Stomach (tissue), 9 donors: ENCODE results near the gene HELZ. TPM values are rescaled to one million over a fixed set of nuclear protein-coding genes. Genes with fewer than 3 reads are reported as not detected.

Experiments used
- DNase-seq, 2 donors: peaks; one replicate each; pipeline versions ENCODE4 v3.0.0 to v3.0.0-alpha.2; 2013 to 2019
- H3K27ac ChIP-seq, 5 donors: fragments of 200-600 bp in 4 of 5; sonication (generic) in 4 of 5; one replicate each; pipeline ENCODE4 v1.5.1; 2013 to 2019; ENCODE audit warnings: mild to moderate bottlenecking in 1 of 5, moderate library complexity in 1 of 5
- H3K27me3 ChIP-seq, 3 donors: fragments of 200-600 bp; sonication (generic); one replicate each; pipeline ENCODE4 v1.5.1; 2017 to 2019; ENCODE audit warnings: mixed run types in 1 of 3
- H3K36me3 ChIP-seq, 4 donors: fragments of 200-600 bp; sonication (generic); 1 replicate in 3 of 4; 2 replicates in 1 of 4; pipeline ENCODE4 v1.5.1; 2016 to 2019
- H3K4me1 ChIP-seq, 4 donors: fragments of 200-600 bp; sonication (generic); one replicate each; pipeline ENCODE4 v1.5.1; 2016 to 2019
- H3K4me3 ChIP-seq, 4 donors: fragments of 200-600 bp; sonication (generic) in 3 of 4; one replicate each; pipeline ENCODE4 v1.5.1; 2016 to 2019; ENCODE audit warnings: mild to moderate bottlenecking in 1 of 4
- H3K9me3 ChIP-seq, 4 donors: fragments of 200-600 bp; sonication (generic); one replicate each; pipeline ENCODE4 v1.5.1; 2016 to 2019
- CTCF ChIP-seq, 7 experiments: fragments of 450-650 bp in 4 of 7; fragments of 200-600 bp in 3 of 7; sonication (generic) in 3 of 7; IDR thresholded peaks; one replicate each; pipeline ENCODE4 v1.5.1; 2016 to 2019; ENCODE audit warnings: antibody characterized with exemption in 7 of 7, control low read depth in 2 of 7, mild to moderate bottlenecking in 1 of 7
- EP300 ChIP-seq: sonication (generic); formaldehyde crosslinking; IDR thresholded peaks from one replicate; pipeline ENCODE4 v1.6.1; 2017; ENCODE audit warnings: antibody characterized with exemption
- POLR2A ChIP-seq, 4 donors: fragments of 450-650 bp; IDR thresholded peaks; one replicate each; pipeline ENCODE4 v1.6.1; 2016; ENCODE audit warnings: antibody characterized with exemption in 4 of 4, control low read depth in 2 of 4, mild to moderate bottlenecking in 1 of 4, moderate library complexity in 1 of 4
- POLR2AphosphoS5 ChIP-seq, 3 donors: sonication (generic); formaldehyde crosslinking; IDR thresholded peaks; one replicate each; pipeline ENCODE4 v1.6.1; 2016; ENCODE audit warnings: antibody characterized with exemption in 3 of 3
- WGBS, 5 donors: extraction: QIAGEN DNeasy Blood & Tissue Kit in 3 of 5; methylation state at CpG; one replicate each; pipeline versions ENCODE4 v1.1.5 to v1.1.7; 2013 to 2018; 5-methylcytosine and 5-hydroxymethylcytosine counted together
- intact Hi-C: fragments of 100-400 bp; cut with DNase I; formaldehyde crosslinking; loops from one replicate; pipeline ENCODE4 v1.15.1; 2023; ENCODE audit warnings: low total_unique reads
- polyA plus RNA-seq, 3 donors: library from polyadenylated mRNA; stranded (reverse); fragments of 200-250 nt; gene quantifications; one replicate each; pipeline ENCODE4 v1.2.3, GENCODE V29; 2013
- total RNA-seq, 5 donors: library from RNA; depleted of rRNA; stranded (reverse); fragments of >200 nt; gene quantifications; one replicate each; pipeline versions ENCODE4 v1.1.0 to v1.2.3, GENCODE V29; 2014 to 2016
- donor health status: healthy with polysubstance abuse.
- donor health status: Bipolar disorder and iron deficiency.
- donor health status: healthy.

The HELZ gene
- total and polyA plus RNA-seq, 8 donors = 2.1 to 218 (median 40.4) TPM

DNA sequence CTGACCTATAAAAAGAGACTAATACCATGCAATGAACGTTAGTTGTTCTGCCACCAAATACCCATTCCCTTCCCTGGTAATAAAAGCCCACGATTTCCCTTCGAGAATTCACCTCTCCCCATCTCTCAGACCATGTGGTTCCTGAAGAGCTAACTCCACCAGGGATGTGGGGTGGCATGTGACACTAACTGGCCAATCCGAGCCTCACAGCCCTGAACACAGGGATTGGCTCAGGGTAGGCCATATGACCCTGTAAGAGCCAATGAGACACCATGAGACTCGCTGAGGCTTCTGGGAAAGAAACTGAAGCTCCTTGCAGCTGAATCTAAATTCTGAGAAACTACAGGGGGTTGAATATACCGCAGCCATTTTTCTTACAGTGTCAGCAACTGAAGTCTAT lies 21.1 kb downstream of the HELZ start:
- intact Hi-C loops = no loop called here
- Histone ChIP-seq H3K9me3 (no peaks in the 10 kb centered on the region), H3K27me3 (no peaks in the 10 kb centered on the region), H3K36me3 (peaks cover 0 to 9% (median 7%) of the 10 kb centered on the region in 4 donors), H3K4me3 (no peak overlapping the region), H3K27ac (no peak overlapping the region), H3K4me1 (peaks cover 6 to 75% (median 28%) of the 10 kb centered on the region in 4 donors)
- 91 to 95% (median 92%) methylated on average over 6 of the region's 6 CpGs for WGBS, 5 donors
- DNase-seq = no peak
- TF ChIP-seq EP300 = no peak
- no peak for TF ChIP-seq POLR2AphosphoS5 (IDR thresholded peaks at IDR 0.05)
- no peak for TF ChIP-seq POLR2A (IDR thresholded peaks at IDR 0.05)
- TF ChIP-seq CTCF (IDR thresholded peaks at IDR 0.05) = no peak

GRCh38 chr17:67221062-67221998 lies 23.7 kb downstream of the HELZ start:
- peak in 1 of 2 donors; percentile 82 for DNase-seq
- intact Hi-C loops = no loop called here
- TF ChIP-seq POLR2AphosphoS5 (IDR thresholded peaks at IDR 0.05) (peak in 1 of 3 donors; percentile 18), CTCF (IDR thresholded peaks at IDR 0.05) (peak in 3 of 7 experiments; percentile 19 to 24 (median 21)), EP300 (no peak), POLR2A (IDR thresholded peaks at IDR 0.05) (no peak)
- no peak overlapping the region for H3K4me3 ChIP-seq
- no peaks in the 10 kb centered on the region for H3K27me3 ChIP-seq
- peaks cover 0 to 30% (median 28%) of the 10 kb centered on the region in 4 donors for H3K36me3 ChIP-seq
- H3K27ac ChIP-seq = no peak overlapping the region
- peaks cover 4 to 74% (median 35%) of the 10 kb centered on the region in 4 donors for H3K4me1 ChIP-seq
- WGBS, 5 donors = 76 to 87% (median 80%) methylated on average over 5 of the region's 5 CpGs
- no peaks in the 10 kb centered on the region for H3K9me3 ChIP-seq

- intact Hi-C loops = no loop called here
- Histone ChIP-seq H3K27ac (no peak overlapping the region), H3K4me1 (peaks cover 10 to 84% (median 49%) of the 10 kb centered on the region in 4 donors), H3K27me3 (no peaks in the 10 kb centered on the region), H3K36me3 (peaks cover 0 to 45% (median 42%) of the 10 kb centered on the region in 4 donors), H3K4me3 (no peak overlapping the region), H3K9me3 (no peaks in the 10 kb centered on the region)
- no peak for DNase-seq
- TF ChIP-seq CTCF (IDR thresholded peaks at IDR 0.05) (no peak), EP300 (no peak), POLR2AphosphoS5 (IDR thresholded peaks at IDR 0.05) (no peak), POLR2A (IDR thresholded peaks at IDR 0.05) (no peak)
- WGBS, 5 donors = 86 to 97% (median 96%) methylated on average over 4 of the region's 4 CpGs
Observed at GRCh38 chr17:67218385-67218950, 26.5 kb downstream of the HELZ start.

- Histone ChIP-seq H3K4me3 (no peak overlapping the region), H3K9me3 (no peaks in the 10 kb centered on the region), H3K36me3 (peaks cover 0 to 47% (median 39%) of the 10 kb centered on the region in 4 donors), H3K27me3 (no peaks in the 10 kb centered on the region), H3K27ac (no peak overlapping the region), H3K4me1 (peaks cover 10 to 89% (median 59%) of the 10 kb centered on the region in 4 donors)
- TF ChIP-seq POLR2AphosphoS5 (IDR thresholded peaks at IDR 0.05) (no peak), EP300 (no peak), CTCF (IDR thresholded peaks at IDR 0.05) (no peak), POLR2A (IDR thresholded peaks at IDR 0.05) (no peak)
- intact Hi-C loops = no loop called here
- 93 to 98% (median 94%) methylated on average over 4 of the region's 4 CpGs for WGBS, 5 donors
- DNase-seq = no peak
Observed at GRCh38 chr17:67217446-67217845, 27.6 kb downstream of the HELZ start.
